22Rv1 (cell line): Measurements from ENCODE around the gene MBNL2.

Experiments used
- H3K27ac ChIP-seq: fragments of 450-650 bp; 2 replicates; pipeline ENCODE4 v1.5.1; 2017
- ZFX ChIP-seq: fragments of 450-650 bp; IDR thresholded peaks from 2 replicates; pipeline ENCODE4 v1.6.1; 2017; ENCODE audit warnings: antibody characterized with exemption, borderline replicate concordance
- TF ChIP-seq, protein P1 (sequence below): fragments of 450-650 bp; IDR thresholded peaks from 2 replicates; pipeline ENCODE4 v1.5.1; 2017; ENCODE audit warnings: mild to moderate bottlenecking

MBNL2 gene

DNA sequence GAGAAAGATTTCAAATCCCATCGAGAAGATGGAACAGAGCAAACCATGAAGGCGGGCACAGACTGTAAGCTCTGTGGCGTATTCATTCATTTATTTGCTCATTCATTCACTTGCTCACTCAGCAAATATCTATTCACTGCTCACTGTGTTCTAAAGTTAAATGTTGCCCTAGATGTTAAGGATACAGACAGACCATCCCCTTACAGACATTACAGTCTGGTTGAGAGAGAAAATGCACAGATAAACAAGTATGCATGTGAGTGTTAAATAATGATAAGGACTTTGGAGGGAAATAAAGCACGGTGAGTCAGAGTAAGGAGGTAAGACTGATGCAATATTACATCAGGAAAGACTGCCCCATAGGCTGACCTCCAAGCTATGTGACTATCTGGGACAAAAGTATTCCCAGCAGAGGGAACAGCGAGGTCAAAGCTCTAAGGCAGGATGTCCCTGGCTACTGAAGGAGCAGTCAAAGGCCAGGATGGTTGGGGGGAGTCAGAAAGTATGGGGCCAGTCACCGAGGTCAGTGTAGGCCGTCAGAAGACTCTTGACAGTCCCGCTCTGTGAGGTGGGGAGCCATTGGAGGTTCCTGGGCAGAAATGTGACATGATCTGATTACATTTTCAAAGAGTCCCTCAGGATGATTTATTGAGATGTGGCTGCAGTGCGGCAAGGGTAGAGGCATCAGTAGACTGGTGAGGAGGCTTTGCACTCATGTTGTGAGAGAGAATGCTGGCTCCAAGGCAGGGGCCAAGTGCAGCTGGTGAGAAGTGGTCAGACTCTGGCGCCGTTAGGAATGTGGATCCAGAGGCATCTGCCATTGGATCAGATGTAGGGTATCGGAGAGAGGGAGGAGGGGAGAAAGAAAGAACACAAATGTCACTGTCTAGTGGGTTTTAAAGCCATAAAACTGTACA is 37.9 kb downstream of the MBNL2 start:
- no peak overlapping the region for H3K27ac ChIP-seq
- TF ChIP-seq, protein P1, sequence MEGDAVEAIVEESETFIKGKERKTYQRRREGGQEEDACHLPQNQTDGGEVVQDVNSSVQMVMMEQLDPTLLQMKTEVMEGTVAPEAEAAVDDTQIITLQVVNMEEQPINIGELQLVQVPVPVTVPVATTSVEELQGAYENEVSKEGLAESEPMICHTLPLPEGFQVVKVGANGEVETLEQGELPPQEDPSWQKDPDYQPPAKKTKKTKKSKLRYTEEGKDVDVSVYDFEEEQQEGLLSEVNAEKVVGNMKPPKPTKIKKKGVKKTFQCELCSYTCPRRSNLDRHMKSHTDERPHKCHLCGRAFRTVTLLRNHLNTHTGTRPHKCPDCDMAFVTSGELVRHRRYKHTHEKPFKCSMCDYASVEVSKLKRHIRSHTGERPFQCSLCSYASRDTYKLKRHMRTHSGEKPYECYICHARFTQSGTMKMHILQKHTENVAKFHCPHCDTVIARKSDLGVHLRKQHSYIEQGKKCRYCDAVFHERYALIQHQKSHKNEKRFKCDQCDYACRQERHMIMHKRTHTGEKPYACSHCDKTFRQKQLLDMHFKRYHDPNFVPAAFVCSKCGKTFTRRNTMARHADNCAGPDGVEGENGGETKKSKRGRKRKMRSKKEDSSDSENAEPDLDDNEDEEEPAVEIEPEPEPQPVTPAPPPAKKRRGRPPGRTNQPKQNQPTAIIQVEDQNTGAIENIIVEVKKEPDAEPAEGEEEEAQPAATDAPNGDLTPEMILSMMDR = no peak
- TF ChIP-seq ZFX = no peak

DNA sequence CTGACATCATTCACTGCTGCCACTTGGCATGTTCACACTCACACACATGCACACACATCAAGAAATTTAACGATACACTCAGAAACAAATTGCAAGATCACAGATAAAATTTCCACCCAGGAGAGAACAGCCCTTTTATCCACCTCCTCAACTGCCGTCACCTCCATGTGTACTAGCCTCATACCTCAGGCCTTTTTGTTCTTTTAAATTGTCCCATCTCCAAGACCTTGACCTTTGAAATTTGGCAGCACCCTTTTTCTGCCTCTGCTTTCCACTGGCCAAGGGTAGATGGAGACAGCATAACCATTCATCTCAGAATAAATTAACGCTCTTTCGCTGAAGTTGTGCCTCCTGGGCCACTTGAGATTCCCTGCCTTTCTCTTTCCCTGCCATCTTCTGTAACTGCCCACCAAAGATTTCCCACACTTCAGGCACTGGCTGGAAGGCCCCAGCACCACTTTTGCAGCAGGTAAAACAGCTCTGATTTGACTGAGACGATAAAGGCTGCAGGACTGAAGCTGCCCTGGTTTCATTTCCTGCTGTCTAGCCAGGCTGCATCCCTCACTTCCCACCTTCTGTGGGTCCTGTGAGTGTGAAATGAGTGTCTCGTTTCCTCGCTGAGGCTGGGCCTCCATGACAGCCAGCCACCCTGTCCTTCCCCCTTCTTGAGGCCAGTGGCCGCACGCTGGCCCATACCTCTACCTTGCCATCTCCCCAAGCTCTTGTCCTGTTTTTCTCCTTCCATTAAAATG is 39.3 kb downstream of the MBNL2 start:
- TF ChIP-seq, protein P1 = no peak
- no peak overlapping the region for H3K27ac ChIP-seq

DNA sequence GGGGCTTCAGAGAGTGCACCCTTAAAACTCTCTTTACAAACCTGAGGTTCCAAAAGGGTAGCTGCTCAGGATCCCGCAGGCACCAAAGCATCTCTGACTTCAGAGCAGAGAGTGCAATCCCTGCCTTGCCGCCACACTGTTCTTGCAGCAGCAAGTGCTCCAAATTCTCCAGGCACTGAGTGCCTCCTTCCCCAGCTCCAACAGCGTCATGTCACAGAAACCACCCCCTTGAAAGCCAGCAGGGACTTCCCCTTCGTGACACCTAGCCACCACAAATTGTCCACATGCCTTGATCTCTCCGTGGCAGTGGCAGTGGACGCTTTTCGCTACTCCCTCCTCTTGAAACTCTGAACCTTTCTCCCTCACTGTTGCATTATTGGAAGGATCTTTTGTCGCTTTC is 39.9 kb downstream of the MBNL2 start:
- TF ChIP-seq, protein P1 = no peak
- H3K27ac ChIP-seq = no peak overlapping the region

DNA sequence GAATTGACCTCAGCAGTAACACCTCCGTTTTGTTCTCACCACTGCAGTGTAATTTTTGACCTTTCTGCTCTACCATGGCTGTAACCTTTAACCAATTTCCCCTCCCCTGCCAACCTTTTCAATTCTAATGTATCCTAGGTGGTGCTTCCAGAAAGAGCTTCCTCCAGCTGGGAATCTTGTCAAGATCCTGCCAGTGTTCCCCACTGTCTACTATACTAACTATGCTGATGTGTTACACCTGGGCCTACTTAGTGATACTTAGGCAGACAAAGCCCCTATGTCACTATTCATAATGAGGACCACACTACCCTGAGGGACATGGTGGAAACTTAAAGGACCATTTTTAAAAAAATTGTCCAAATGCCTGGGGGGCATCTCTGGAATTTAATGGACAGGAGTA is 41.0 kb downstream of the MBNL2 start:
- H3K27ac ChIP-seq = no peak overlapping the region
- TF ChIP-seq, protein P1 = no peak

DNA sequence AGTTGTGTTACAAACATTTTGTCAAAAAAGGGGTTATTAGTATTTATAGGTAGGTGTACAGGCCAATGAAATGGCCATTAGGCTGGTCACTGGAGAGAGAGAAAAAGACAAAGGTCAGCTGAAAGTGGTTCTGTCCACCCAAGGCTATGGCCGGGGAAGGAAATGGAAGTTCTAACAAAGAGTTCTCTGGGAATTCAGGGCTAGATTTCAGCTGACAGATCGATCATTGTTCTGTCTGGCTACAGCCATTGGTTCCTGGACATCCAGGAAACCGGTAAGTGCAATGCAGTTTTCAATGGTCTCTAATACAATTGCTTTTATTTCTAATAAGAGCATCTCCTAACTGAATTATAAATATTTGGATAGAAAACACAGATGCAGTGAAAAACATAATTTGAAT is 42.5 kb downstream of the MBNL2 start:
- TF ChIP-seq ZFX = no peak
- TF ChIP-seq, protein P1 = no peak
- H3K27ac ChIP-seq = no peak overlapping the region

DNA sequence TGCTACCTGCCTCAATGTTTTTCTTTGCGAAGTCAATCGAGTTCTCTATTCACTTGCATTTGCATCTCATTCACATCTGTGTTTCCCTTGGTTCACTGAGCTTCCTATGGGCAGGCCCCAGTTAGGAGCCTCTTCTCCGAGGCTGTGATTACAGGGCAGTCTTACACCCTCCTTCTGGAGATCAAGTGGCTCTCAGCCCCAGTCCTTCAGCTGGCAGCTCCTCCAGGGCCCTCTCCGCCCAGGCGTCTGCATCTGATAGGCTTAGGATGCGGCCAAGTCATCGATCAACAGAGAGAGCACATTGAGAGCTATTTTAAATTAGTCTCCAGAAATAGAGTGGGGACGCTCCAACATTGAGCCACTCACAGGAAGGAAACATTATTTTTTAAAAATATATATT is 44.2 kb downstream of the MBNL2 start:
- TF ChIP-seq, protein P1 = no peak
- TF ChIP-seq ZFX = no peak
- no peak overlapping the region for H3K27ac ChIP-seq
